ENCODE results near the gene PTK7.

- TF ChIP-seq FOXK2 (IDR thresholded peaks at IDR 0.05) (no peak), SUZ12 (IDR thresholded peaks at IDR 0.05) (no peak), SP1 (IDR thresholded peaks at IDR 0.05) (no peak), FOXM1 (IDR thresholded peaks at IDR 0.05; ENCODE audit: borderline replicate concordance) (no peak), BHLHE40 (IDR thresholded peaks at IDR 0.05; ENCODE audit: borderline replicate concordance) (no peak), TARDBP (IDR thresholded peaks at IDR 0.05) (no peak)
Measured at GRCh38 chr6:43189776-43190304, 113.7 kb downstream of the PTK7 start.

All from HEK293T (cell line).